Activated CD4-positive, CD25-positive, alpha-beta regulatory T cell treated with anti-CD3 and anti-CD28 coated beads, Interleukin-2, amount 50 U/mL, for 16 hours (primary cell): ENCODE data around the gene MEF2C.

Source experiments
- DNase-seq: peaks from one replicate; pipeline ENCODE4 v3.0.0-alpha.2; 2020; ENCODE audit warnings: low read depth, low spot score

MEF2C gene

DNA sequence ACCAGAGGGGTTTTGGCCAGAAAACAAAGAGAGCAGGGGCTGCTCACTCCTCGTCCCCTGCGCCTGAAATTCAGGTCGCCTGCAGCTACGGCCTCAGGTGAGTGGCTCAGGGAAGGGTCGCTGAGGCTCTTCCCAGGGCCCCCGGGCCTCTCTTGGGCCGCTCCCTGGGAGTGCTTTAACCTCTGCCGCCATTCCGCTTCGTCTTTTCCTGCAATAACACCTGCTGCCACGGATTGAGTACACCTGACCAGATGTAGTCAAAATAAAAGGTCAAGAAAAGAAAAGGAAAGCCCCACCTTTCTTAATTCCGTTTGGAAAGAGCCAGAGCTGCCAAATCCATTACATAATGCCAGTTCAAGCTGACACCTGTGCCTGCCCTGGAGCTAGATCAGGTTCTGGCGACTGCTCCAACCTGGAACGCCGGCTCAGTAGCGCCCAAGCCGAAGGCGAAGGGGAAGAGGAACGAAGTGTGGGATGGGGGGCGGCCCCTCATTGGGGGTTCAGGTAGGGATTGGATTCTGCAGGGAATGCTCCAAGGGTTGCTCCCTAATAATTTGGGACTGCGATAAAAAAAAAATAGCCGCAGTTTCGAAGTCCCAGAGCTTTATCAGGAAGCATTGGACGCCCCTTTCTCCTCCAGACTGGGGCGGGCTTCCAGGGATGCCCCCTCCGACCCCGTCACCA is 193.9 kb downstream of the MEF2C start:
- DNase-seq: no peak

DNA sequence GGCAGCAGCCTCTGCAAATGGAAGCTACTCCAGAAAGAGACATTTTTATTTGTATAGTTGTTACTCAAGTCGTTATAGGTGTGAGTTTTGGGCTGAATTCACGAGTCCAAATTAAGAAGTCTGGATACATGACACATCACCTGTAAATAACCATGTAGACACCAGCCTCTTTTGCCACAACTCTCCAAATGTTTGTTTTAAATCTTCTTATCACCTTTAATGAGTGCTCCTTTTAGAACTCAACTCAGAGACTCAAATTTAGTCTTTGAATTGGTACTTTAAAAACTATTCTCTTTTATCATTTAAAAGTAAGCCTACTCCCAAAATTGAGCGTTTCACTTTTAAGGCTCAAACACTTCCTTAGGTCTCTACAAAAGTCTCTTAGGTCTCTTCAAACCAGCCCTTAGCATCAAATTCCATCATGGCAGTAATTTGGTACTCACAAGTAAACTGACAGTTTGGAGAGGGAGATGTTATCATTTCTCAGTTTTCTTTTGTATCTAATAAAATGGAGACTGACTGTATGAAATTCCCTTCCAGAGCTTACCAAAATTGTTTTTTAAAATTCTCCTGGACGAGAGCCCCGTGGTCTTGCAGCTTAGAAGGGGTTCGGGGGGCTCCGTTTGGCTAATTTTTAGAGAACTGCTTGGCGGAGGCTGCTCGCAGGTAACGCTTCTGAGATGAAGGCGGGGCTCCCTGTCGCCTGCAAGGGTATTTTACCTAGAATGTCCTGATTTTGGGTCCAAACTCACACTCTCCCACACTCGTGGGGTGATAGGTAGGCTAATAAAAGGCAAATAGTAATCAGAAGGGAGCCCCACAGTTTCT is 194.6 kb downstream of the MEF2C start:
- no peak for DNase-seq

DNA sequence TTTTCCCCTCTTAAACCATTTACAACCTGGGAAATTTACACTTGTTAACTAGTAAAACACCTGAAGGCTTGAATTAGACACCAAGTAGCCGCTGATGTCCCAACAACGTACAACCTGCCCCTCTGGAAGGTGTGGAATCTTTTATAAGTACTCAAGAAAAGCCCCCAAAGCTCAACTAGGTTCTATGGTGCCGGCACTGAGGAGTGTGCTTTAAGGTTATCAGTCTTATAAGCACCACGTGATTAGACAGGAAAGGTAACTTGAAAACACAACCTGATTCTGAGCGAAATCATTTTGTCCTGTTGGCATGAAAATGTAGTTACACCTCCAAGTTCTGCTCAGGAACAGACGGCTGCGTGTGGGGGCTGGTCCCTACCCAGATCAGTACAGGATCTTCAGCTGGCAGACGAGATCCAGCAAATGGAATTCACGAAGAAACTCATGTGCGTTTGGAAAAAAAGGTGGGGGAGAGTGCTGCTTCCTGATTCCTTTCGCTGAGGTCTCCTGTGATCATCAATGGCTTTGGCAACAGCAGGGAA is 195.5 kb downstream of the MEF2C start:
- DNase-seq: no peak

DNA sequence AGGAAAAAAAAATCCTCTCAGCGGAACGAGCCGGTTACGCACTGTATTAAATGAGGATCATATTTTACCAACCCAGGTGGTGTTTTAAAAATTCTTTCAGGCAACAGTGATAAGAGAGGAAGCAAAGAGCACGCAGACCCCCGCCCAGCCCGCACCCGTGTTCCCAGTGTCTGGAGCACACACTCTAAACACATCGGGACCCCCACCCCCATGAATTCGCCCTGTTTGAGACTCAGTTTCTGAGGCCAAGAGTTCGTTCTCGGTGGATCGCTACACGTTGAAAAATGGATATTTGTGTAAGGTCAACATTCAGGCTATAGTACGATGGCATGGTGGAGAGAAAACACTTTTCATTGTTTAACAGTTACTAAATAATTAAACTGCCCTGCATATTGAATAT is 196.3 kb downstream of the MEF2C start:
- no peak for DNase-seq

DNA sequence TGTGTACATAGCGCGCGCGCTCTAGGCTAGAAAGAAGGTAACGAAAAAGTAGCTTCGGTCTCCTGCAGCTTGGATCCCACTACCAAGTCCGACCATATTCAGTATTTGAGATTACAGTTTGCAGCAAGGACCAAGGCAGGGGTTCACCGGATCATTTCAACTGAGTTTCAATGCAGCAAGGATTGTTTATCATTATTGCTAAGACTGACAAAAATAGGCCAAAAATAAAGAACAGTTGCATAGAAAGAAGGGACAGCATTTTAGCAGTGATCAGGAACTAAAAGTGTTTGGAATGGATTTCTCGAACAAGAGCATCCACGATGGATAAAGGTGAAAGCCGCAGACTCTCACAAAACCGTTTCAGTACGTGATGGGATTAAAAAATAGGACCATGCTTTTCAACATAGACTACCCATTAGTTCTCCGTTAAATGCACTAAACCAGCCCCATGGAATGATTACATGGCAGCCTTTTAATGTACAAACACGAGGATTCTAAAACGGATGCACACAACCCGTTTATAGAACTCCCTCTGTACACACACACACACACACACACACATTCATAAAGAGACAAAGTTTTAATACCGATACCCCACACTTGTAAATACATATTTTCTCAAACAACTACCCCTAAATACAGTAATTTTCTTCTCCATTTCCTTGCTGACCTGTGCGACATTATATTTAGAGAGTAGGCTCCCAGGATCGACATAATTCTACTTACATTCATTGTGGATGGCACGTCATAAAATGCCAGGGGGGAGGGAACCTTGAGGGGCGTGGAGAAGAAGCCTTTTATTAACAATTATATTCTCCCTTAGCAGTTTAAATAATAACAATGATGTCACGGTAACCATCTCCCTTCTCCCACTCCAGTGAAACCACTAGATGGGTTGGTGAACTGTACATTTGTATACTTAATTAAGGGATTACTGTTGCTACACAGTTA is 197.1 kb downstream of the MEF2C start:
- no peak for DNase-seq

DNA sequence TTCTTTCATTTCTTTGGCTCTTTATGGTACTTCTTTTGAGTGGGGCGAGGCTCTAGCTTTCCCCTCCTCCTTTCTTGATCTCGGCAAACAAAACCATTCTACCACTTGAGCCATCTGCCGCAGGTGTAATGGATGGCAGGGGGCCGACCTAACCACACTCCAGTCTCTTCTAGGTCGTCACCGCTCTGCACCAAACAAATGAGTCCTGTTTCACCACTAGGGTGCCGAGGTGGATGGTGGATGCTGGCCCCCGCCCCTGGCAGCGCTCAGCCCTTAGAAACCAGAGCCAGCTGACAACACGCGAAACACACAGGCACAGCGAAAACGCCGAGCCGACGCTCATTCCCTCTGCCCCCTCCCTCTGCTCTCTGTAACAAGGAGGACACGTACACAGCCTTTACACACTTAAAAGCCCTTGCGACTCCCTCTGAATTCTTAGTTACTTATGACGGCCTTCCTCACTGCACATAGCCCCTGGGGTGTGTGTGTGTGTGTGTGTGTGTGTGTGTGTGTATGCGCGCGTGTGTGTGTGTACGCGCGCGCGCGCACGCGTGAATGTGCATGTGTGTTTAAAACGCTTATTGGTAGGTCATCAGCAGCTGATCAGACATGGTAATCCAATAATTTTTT is 199.4 kb downstream of the MEF2C start:
- no peak for DNase-seq

DNA sequence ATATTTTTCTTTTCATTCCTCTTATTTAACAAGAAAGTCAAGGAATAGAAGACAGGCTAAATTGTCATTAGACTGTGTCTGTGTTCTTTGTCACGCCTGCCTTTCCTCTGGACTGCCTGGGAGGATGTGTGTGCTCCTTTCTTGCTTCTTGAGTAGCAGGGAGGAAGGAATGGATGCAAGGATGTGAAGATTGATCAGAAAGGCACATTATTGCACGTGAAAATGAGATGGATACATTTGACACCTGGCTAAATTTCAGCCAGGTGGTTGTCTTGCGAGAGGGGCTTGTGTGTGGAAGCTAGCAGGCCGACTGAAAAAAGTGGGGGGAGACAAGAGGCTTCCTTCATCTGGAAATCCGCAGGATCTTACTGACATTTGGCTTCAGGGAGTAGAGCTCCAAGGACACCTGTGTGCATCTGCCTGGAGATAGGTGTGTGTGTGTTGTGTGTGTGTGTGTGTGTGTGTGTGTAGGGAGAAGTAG is 200.1 kb downstream of the MEF2C start:
- no peak for DNase-seq

DNA sequence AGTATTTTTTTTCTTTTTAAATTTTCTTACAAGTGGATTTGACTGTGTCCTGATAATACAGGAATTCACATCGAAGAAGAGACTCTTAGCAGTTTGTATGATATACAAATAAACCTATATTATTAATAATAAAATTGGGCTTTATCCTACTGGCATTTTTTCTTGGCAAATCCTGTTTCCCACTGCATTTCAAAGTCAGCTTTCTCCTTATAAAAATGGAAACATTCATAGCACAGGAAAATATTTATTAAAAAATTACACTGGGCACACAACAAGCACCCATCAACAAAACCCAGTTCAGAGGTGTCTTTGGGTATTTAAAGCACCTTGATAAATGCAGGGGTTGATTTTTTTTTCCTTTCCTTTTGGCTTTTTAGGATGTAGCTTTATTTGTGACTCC is 200.9 kb downstream of the MEF2C start:
- DNase-seq: no peak

DNA sequence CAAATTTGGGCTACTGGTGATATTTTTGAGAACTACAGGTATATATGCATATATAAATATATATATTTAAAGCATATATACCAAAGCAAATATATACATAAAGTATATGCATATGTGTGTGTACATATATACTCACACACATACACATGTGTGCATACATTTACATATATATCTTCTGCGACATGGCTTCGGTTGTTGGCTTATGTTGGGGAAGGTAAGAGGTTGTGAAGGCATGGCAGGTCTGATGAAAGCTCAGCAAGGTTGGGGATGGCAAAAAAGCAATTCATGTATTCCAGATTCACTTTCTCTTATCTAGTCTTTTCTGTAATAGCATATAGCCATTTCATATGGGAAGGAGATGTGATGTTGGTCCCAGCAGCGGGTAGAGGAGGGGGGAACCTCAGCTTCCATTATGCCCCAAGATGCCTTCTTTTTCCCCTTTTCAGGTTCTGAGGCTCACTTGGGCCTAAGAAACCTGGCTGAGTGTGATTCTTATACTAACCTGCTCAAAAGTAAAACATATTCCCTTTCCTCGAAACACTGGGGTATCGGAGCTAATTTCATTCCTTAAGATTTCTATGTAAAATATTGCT is 201.7 kb downstream of the MEF2C start:
- no peak for DNase-seq

DNA sequence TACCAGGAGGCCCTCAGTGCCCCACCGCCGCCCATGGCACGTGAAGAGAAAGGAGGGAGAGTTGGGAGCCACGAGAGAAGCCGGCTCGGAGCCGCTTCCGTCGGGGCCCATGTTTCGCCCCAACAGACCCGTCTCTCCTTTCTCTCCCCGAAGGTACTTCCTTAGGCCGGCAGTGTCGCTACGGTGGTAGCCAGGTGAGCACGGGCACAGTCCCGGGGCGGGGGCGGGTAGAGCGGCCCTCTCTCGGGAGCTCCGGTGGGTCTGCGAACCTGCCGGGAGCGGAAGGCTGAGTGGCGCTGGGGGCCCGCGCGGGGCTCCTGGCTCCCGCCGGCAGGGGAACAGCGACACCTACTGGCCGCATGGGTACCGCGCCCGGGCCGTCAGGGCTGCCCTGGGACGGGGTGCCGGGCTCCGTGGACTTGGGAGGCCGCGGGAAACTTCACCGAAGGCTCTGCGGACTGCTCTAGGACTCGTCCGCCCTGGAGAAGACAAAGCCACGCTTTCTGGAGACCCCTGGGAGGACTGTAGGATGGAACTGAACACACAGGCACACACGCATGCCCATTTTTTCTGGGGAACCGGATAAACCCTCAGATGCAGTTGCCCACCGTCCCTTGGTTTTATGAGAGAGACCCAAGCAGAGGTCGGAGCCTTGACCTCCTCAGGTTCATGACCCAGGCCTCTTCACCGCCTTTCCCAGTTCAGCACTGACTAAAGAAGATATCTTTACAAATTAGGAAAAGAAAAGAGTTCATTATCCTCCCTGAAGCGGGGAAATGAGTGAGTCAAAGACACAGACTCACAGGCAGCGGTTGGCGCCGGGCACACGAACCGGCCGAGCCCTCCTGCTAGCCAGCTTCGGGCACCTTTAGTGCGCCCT is 202.5 kb downstream of the MEF2C start:
- DNase-seq: peak; percentile 53

DNA sequence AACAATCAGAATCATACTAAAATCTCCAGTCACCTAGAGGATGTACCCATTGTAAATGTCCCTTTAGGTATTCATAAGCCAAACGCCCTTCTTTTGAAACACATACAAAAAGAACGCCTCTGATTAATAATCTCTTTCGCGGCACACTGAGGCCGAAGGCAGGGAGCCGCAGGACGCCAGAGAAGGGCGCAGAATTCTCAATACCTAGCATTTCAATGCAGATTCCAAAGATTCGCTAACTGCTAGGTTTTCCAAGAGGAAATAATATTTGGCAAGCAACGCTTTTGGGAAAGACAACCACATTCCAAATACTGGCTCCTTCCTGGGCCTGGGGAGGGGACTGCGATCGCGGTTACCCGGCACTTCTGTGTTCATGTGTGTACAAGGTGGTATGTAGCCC is 203.3 kb downstream of the MEF2C start:
- DNase-seq: no peak

DNA sequence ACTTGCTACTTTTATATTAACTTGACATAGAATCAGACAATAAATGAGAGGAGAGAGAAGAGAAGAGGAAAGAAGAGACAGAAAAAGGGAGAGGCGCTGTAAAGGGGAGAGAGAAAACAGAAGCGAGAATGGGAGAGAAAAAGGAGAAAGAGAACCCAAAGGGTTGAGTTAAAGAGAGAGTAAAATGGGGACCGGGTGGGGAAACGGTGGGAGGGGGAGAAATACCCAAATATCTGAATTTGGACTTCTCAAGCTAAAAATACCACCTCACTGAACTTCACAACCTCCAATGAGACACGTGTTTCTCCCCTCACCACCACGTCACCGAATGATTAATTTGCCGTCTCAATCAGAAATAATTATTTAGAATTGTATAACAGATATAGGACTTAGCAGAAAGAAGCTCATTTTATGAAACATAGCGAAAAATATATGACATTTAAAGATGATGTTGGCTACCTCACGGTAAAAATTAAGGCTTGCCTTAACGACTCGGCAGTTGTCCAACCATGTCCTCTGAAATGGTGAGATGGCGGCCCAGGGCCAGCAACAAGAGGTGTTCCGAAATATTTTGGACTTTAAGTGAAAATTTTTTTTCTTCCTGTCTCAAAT is 204.1 kb downstream of the MEF2C start:
- no peak for DNase-seq

DNA sequence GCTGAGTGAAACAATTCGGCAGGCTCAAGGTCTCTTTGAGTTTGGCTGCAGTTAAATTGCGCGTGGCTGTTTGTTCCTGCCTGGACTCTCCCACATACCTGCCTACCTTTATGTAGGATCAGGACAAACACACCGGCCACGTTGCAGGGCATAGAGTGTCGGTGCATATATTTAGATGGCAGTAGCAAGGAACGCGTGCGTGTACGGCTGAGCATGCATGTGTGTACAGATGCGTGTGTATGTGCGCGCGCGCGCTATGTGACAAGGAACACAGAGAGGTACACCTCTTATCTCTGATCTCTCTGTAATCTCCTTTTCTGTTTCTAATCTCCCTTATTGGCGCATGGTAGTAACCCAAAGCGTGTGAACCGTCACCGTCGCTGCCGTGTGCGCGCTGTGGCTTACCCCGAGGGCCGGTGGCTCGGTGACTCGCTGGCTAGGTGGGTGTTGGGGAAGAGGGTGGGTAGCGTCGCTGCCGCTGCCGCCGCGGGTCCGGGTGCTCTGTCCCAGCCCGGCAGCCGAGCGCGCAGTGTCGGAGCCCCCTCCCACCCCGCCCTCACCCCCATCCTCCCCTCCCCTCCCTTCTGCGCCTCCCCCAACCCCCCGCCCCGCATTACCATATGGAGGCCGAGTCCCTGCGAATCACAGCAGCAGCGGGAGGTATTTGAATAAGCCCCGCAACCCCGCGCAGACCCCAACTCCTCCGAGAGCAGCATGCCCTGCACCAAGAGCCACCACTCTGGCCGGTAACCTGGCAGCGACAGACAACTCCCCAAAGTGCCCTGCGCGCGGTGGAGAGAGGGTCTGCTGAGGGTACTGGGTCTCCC is 204.8 kb downstream of the MEF2C start:
- DNase-seq: no peak

DNA sequence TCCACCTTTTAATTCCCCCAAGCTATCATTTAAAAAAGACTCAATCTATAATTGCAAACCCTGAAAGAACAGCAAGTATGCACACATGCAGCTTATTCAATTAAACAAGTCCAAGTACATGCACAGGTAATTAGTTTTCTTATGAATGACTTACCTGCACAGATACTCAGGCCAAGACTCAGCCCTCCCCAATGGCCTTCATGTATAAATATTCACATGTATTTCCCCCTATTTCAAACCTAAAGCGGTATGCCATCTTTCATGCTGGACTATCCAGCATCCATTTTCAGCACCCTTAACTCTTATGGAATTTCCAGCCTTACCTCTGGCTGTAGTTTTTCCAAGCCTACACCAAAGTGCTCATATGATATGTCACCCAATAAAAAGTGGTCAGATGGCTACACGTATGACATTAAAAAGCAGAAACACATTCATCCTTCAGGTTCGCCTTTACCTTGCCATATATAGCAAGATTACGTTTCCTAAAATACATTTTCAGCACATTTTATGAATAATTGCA is 205.5 kb downstream of the MEF2C start:
- no peak for DNase-seq

DNA sequence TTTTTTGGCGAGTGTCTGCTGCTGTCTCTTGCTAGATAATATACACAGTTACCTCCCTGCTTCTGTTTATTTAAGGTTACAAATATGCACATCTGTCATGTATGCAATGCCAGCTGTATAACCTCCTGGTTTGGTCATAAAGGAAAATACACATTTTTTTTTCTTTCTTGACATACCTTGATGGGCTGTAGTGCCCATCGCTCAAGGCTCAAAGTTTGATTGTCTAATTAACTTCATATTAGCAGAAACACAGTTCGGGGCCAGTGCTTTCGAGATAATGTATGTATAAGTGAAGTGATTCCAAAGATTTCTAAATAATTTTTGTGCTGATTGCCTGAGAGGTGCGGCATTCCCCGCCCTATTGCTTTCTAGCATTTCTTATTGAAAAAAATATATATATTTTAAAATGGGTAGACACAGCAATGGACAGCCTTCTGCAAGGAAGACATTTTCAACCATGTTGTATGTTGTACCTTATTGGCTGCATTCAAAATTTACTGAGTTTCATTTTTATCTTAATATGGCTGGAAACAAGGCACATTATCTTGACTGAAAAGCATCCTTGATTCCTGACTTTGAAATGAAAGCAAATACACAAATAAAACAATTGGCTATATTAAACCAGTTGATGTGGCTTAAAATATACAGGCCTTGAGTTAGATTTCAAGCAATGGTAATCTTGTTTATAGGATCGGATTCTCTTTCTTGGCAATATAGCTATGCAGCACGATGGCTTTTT is 206.2 kb downstream of the MEF2C start:
- no peak for DNase-seq

DNA sequence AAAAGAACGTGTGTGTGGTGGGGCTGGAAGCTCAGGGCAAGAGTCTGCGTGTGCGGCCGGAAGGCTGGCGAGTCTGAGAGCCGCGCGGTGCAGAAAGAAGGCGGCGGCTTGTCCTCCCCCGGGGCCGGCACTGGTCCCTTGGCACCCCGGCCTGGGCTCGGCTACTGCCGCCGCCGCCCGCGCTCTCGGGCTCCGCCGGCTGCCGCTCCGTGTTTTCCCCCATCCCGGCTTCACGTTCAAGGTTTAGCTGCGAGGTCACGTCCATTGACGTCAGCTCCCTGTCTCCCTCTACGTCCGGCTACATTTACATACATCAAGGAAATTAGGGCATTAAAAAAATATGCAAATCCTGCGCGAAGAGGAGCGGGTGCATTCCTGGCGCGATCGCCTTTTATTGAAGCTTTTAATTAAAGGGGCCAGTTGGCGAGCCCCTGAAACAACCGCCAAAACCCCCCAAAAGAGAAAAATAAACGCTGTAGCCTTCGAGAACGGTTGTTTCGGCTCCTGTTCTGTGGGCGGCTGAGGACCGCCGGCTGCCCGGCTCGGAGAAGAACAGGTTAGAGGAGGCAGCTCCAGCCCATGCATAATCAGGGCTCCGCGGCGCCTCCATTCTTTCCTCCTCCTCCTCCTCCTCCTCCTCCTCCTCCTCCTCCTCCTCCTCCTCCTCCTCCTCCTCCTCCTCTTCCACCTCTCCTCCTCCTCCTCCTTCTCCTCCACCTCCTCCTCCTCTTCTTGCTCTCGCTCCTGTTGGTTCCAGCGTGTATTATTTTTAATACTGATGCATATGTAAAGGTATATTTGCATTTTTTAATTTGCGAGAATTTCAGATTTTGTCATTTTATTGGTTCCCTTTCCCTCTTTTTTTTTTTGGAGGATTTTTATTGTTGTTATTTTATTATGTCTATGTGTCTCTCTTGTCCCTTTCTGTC is 207.0 kb downstream of the MEF2C start:
- DNase-seq: no peak
